Effector memory CD8-positive, alpha-beta T cell (primary cell): ENCODE results near the gene FBXL22.

ENCODE experiments used
- ATAC-seq: fragments of 150-1000 bp; cut with Tn5 transposase; replicated peaks from 2 replicates; pipeline ENCODE4 v1.10.0; 2021; ENCODE audit warnings: mild to moderate bottlenecking, moderate library complexity
- DNase-seq, 3 experiments: peaks; one replicate each; pipeline ENCODE4 v3.0.0; 2021
- H3K27ac Mint-ChIP-seq, 2 donors: one replicate each; pipeline ENCODE4 v1.8.0; 2022; ENCODE audit warnings: mild to moderate bottlenecking in 2 of 2, mixed read lengths in 2 of 2, moderate library complexity in 2 of 2
- H3K27me3 Mint-ChIP-seq, 2 donors: one replicate each; pipeline ENCODE4 v1.8.0; 2022; ENCODE audit warnings: mixed read lengths in 2 of 2
- H3K36me3 Mint-ChIP-seq: one replicate; pipeline ENCODE4 v1.8.0; 2022; ENCODE audit warnings: mild to moderate bottlenecking, moderate library complexity, mixed read lengths; ENCODE audit not compliant: insufficient read depth
- H3K4me1 Mint-ChIP-seq, 2 donors: one replicate each; pipeline ENCODE4 v1.8.0; 2022; ENCODE audit warnings: low read depth in 2 of 2, mixed read lengths in 2 of 2
- H3K4me3 Mint-ChIP-seq, 2 donors: one replicate each; pipeline ENCODE4 v1.8.0; 2022; ENCODE audit warnings: mild to moderate bottlenecking in 2 of 2, mixed read lengths in 2 of 2, moderate library complexity in 2 of 2
- H3K9me3 Mint-ChIP-seq, 2 donors: one replicate each; pipeline ENCODE4 v1.8.0; 2022; ENCODE audit warnings: mixed read lengths in 2 of 2

Gene FBXL22

GRCh38 chr15:63633312-63633711, 36.1 kb downstream of the FBXL22 start:
- no peaks in the 10 kb centered on the region for H3K9me3 Mint-ChIP-seq
- ATAC-seq: no peak
- peak overlapping the region in 1 of 2 donors; percentile 35 for H3K27ac Mint-ChIP-seq
- H3K4me3 Mint-ChIP-seq: no peak overlapping the region
- DNase-seq: no peak
- H3K4me1 Mint-ChIP-seq: peaks cover 0 to 3% of the 10 kb centered on the region in 2 donors
- peaks cover 85% of the 10 kb centered on the region for H3K36me3 Mint-ChIP-seq
- no peaks in the 10 kb centered on the region for H3K27me3 Mint-ChIP-seq

DNA sequence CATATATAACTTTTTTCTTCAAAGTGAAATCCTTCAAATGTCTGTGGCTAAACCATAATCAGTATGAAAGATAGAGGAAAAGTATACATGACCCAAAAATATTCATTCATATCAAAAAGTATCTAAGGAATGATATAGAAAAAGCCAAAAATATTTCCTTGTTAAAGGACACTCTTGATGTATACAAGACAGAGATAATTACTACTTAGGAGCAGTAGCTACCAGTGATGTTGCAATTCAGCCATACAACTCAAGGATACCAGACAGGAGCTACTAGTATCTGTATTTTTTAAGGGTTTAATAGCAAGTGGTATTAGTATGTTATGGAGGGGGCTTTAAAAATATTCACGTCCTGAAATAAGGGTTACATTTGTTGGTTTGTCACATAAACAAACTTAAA, 37.0 kb downstream of the FBXL22 start:
- Mint-ChIP-seq H3K27ac (no peak overlapping the region), H3K36me3 (peaks cover 86% of the 10 kb centered on the region)

DNA sequence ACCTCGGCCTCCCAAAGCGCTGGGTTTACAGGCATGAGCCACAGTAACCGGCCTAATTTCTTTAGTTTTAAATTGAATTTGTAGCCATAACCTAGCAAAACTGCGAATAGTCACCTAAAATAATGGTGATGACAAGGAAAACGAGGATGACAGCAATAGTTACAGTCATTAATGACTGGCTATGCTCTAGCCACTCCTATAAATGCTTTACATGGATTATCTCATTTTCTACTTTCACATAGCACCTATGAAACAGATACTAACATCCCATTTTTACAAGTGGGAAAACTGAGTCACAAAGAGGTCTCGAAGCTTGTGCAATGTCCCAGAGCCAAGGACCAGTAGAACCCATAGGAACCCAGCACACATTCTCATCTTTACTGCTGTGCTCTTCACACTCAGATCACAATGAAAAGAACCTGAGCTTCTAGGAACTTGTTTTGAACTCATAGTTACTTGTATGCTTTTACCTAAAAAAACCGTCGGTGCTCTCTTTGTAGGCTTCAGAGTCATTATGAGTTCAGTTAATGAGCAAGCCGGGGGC, 39.4 kb downstream of the FBXL22 start:
- Mint-ChIP-seq H3K36me3 (peaks cover 83% of the 10 kb centered on the region), H3K27ac (no peak overlapping the region), H3K27me3 (no peaks in the 10 kb centered on the region), H3K9me3 (no peaks in the 10 kb centered on the region), H3K4me3 (no peak overlapping the region), H3K4me1 (peaks cover 0 to 3% of the 10 kb centered on the region in 2 donors)
- DNase-seq (no peak), ATAC-seq (no peak)

More for the DNA sequence above, 37.0 kb downstream of the FBXL22 start:
- Mint-ChIP-seq H3K4me1 (peaks cover 0 to 3% of the 10 kb centered on the region in 2 donors), H3K9me3 (no peaks in the 10 kb centered on the region), H3K27me3 (no peaks in the 10 kb centered on the region), H3K4me3 (no peak overlapping the region)
- DNase-seq: no peak
- ATAC-seq: no peak

GRCh38 chr15:63638839-63639238, 41.7 kb downstream of the FBXL22 start:
- Mint-ChIP-seq H3K27me3 (no peaks in the 10 kb centered on the region), H3K27ac (no peak overlapping the region), H3K4me3 (no peak overlapping the region), H3K4me1 (peaks cover 0 to 3% of the 10 kb centered on the region in 2 donors), H3K9me3 (no peaks in the 10 kb centered on the region), H3K36me3 (peaks cover 88% of the 10 kb centered on the region)
- ATAC-seq (no peak), DNase-seq (no peak)

DNA sequence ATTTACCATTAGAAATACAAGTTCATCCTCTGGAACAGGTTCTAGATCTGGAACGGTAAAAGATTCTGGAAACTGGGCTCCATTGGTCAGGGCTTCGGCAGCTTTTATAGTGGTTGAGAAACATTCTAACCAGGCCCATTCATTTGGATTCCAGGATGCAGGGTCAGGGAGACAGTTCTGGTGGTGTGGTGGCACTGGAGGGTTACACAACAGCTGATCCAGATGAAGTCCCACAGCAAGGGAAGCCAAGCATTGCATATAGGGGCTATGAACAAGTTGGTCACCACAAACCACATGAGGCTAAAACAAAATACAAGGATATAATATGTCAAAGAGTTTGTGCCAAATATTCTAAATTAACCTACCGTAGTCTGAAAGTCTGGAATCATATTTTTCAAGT, 43.0 kb downstream of the FBXL22 start:
- no peak for ATAC-seq
- Mint-ChIP-seq H3K27ac (no peak overlapping the region), H3K36me3 (peaks cover 90% of the 10 kb centered on the region), H3K27me3 (no peaks in the 10 kb centered on the region), H3K4me3 (no peak overlapping the region), H3K4me1 (peaks cover 0 to 3% of the 10 kb centered on the region in 2 donors), H3K9me3 (no peaks in the 10 kb centered on the region)
- no peak for DNase-seq
